ENCODE results near the gene GMPPB.

GRCh38 chr3:49717959-49718857 is 5.5 kb downstream of the GMPPB start:
- TF ChIP-seq, protein P1, sequence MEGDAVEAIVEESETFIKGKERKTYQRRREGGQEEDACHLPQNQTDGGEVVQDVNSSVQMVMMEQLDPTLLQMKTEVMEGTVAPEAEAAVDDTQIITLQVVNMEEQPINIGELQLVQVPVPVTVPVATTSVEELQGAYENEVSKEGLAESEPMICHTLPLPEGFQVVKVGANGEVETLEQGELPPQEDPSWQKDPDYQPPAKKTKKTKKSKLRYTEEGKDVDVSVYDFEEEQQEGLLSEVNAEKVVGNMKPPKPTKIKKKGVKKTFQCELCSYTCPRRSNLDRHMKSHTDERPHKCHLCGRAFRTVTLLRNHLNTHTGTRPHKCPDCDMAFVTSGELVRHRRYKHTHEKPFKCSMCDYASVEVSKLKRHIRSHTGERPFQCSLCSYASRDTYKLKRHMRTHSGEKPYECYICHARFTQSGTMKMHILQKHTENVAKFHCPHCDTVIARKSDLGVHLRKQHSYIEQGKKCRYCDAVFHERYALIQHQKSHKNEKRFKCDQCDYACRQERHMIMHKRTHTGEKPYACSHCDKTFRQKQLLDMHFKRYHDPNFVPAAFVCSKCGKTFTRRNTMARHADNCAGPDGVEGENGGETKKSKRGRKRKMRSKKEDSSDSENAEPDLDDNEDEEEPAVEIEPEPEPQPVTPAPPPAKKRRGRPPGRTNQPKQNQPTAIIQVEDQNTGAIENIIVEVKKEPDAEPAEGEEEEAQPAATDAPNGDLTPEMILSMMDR (conservative IDR thresholded peaks at IDR 0.05; ENCODE audit: low read length) = no peak
- no peak for TF ChIP-seq EZH2phosphoT487 (IDR thresholded peaks at IDR 0.05; ENCODE audit: borderline replicate concordance, low read depth, low read length)
